CD14-positive monocyte (primary cell): Measurements from ENCODE around the gene GLCCI1. TPM values are rescaled to one million over a fixed set of nuclear protein-coding genes. Genes with fewer than 3 reads are reported as not detected.

ENCODE experiments used
- DNase-seq, 3 donors: peaks; one replicate each; pipeline ENCODE4 v3.0.0-alpha.2; 2011 to 2022
- H2AFZ ChIP-seq: 2 replicates; pipeline ENCODE4 v1.6.0; 2012; ENCODE audit warnings: mild to moderate bottlenecking, low read depth, low read length, inconsistent platforms; ENCODE audit not compliant: insufficient read depth, poor library complexity, severe bottlenecking
- H3K27ac ChIP-seq, 2 donors: 1 replicate in 1 of 2; 2 replicates in 1 of 2; pipeline ENCODE4 v1.5.1; 2012 to 2013; ENCODE audit warnings: low read length in 2 of 2, control low read depth in 1 of 2, inconsistent platforms in 1 of 2, low read depth in 1 of 2, mild to moderate bottlenecking in 1 of 2
- H3K27me3 ChIP-seq, 2 donors: one replicate each; pipeline versions ENCODE4 v1.6.0 to v1.6.1; 2011 to 2013; ENCODE audit warnings: low read length in 2 of 2; ENCODE audit not compliant: control insufficient read depth in 2 of 2, insufficient read depth in 2 of 2
- H3K36me3 ChIP-seq, 2 donors: replicated peaks in 1 of 2; 1 replicate in 1 of 2; 2 replicates in 1 of 2; pipeline versions ENCODE4 v1.5.1 to v1.6.1; 2012 to 2013; ENCODE audit warnings: low read length in 2 of 2, control low read depth in 1 of 2, inconsistent platforms in 1 of 2, mild to moderate bottlenecking in 1 of 2; ENCODE audit not compliant: insufficient read depth in 2 of 2, control insufficient read depth in 1 of 2
- H3K4me1 ChIP-seq, 2 donors: 1 replicate in 1 of 2; 2 replicates in 1 of 2; pipeline versions ENCODE4 v1.5.1 to v1.6.1; 2012 to 2013; ENCODE audit warnings: low read length in 2 of 2, control low read depth in 1 of 2, inconsistent platforms in 1 of 2, mild to moderate bottlenecking in 1 of 2, moderate library complexity in 1 of 2; ENCODE audit not compliant: insufficient read depth in 2 of 2, control insufficient read depth in 1 of 2
- H3K4me2 ChIP-seq: replicated peaks from 2 replicates; pipeline ENCODE3; 2012; ENCODE audit warnings: low read length, moderate library complexity, mild to moderate bottlenecking; ENCODE audit not compliant: poor library complexity, severe bottlenecking; ENCODE audit errors: extremely low read depth
- H3K4me3 ChIP-seq, 3 experiments: fragments of 200-600 bp in 1 of 3; sonication (generic) in 1 of 3; replicated peaks in 1 of 3; 1 replicate in 2 of 3; 2 replicates in 1 of 3; pipeline ENCODE4 v1.5.1; 2011 to 2013; ENCODE audit warnings: low read length in 3 of 3, mild to moderate bottlenecking in 3 of 3, control low read depth in 2 of 3, low read depth in 2 of 3, inconsistent platforms in 1 of 3, moderate library complexity in 1 of 3
- H3K79me2 ChIP-seq: 2 replicates; pipeline ENCODE4 v1.6.0; 2012; ENCODE audit warnings: mild to moderate bottlenecking, control low read depth, inconsistent platforms, low read length, moderate library complexity; ENCODE audit not compliant: insufficient read depth
- H3K9ac ChIP-seq: 2 replicates; pipeline ENCODE4 v1.6.0; 2017; ENCODE audit warnings: low read length, mild to moderate bottlenecking; ENCODE audit not compliant: insufficient read depth, poor library complexity, severe bottlenecking
- H3K9me3 ChIP-seq, 2 donors: replicated peaks in 1 of 2; 1 replicate in 1 of 2; 2 replicates in 1 of 2; pipeline versions ENCODE4 v1.5.1 to v1.6.1; 2012 to 2013; ENCODE audit warnings: low read length in 2 of 2, control low read depth in 1 of 2; ENCODE audit not compliant: control insufficient read depth in 1 of 2, insufficient read depth in 1 of 2
- H4K20me1 ChIP-seq: 2 replicates; pipeline ENCODE4 v1.6.0; 2012; ENCODE audit warnings: mild to moderate bottlenecking, low read length, control low read depth, moderate library complexity; ENCODE audit not compliant: insufficient read depth
- H3K27ac Mint-ChIP-seq, 7 donors: one replicate each; pipeline ENCODE4 v1.8.0; 2020; ENCODE audit warnings: mild to moderate bottlenecking in 7 of 7, mixed read lengths in 7 of 7, moderate library complexity in 6 of 7, inconsistent platforms in 2 of 7
- H3K27me3 Mint-ChIP-seq, 3 donors: one replicate each; pipeline ENCODE4 v1.8.0; 2021 to 2022; ENCODE audit warnings: low read depth in 3 of 3, mild to moderate bottlenecking in 3 of 3, mixed read lengths in 3 of 3, moderate library complexity in 3 of 3, inconsistent platforms in 1 of 3
- H3K36me3 Mint-ChIP-seq, 2 donors: one replicate each; pipeline ENCODE4 v1.8.0; 2020; ENCODE audit warnings: mixed read lengths in 2 of 2, inconsistent platforms in 1 of 2, mild to moderate bottlenecking in 1 of 2
- H3K4me1 Mint-ChIP-seq: one replicate; pipeline ENCODE4 v1.8.0; 2020; ENCODE audit warnings: mild to moderate bottlenecking, mixed read lengths
- H3K4me3 Mint-ChIP-seq, 2 donors: one replicate each; pipeline ENCODE4 v1.8.0; 2020; ENCODE audit warnings: mild to moderate bottlenecking in 2 of 2, mixed read lengths in 2 of 2, moderate library complexity in 1 of 2
- H3K9me3 Mint-ChIP-seq, 7 donors: one replicate each; pipeline ENCODE4 v1.8.0; 2020 to 2022; ENCODE audit warnings: mixed read lengths in 7 of 7, mild to moderate bottlenecking in 6 of 7, moderate library complexity in 6 of 7, inconsistent platforms in 2 of 7
- CTCF ChIP-seq: fragments of 200-600 bp; IDR thresholded peaks from one replicate; pipeline ENCODE4 v1.8.0; 2022; ENCODE audit warnings: antibody characterized with exemption, mild to moderate bottlenecking
- WGBS: methylation state at CpG from one replicate; pipeline ENCODE4 v1.1.5; 2013; ENCODE audit warnings: missing lambda C conversion rate; ENCODE audit not compliant: insufficient coverage; 5-methylcytosine and 5-hydroxymethylcytosine counted together
- intact Hi-C, 2 donors: fragments of 100-400 bp; cut with micrococcal nuclease; formaldehyde crosslinking; loops; one replicate each; pipeline versions ENCODE4 v1.15.0 to v1.15.1; 2023
- polyA plus RNA-seq, 3 donors: library from polyadenylated mRNA; depleted of rRNA in 1 of 3; unstranded in 2 of 3; stranded (reverse) in 1 of 3; fragments of 300-500 nt in 2 of 3; fragments of >200 nt in 1 of 3; fragmentation: Illumina TruSeq in 2 of 3; gene quantifications; 1 replicate in 2 of 3; 2 replicates in 1 of 3; pipeline ENCODE4 v1.2.3, GENCODE V29; 2012 to 2021

GLCCI1 gene
- polyA plus RNA-seq, 3 donors, result 0.89 to 2.1 (median 1.1) TPM

GRCh38 chr7:8135417-8135816, 166.8 kb downstream of the GLCCI1 start:
- intact Hi-C loops, result no loop called here
- no CpG with 5 or more reads among the region's 3 CpGs for WGBS
- Mint-ChIP-seq H3K36me3 (peaks cover 2% of the 10 kb centered on the region in 2 donors), H3K9me3 (peaks cover 0 to 1% (median 0%) of the 10 kb centered on the region in 7 donors), H3K4me1 (peaks cover 5% of the 10 kb centered on the region), H3K27ac (no peak overlapping the region), H3K27me3 (peaks cover 0 to 2% (median 0%) of the 10 kb centered on the region in 3 donors), H3K4me3 (no peak overlapping the region)
- H3K9me3 ChIP-seq, result no peaks in the 10 kb centered on the region
- H3K4me1 ChIP-seq, result no peaks in the 10 kb centered on the region
- H3K27ac ChIP-seq, result no peak overlapping the region
- no peaks in the 10 kb centered on the region for H3K27me3 ChIP-seq
- H3K9ac ChIP-seq, result no peak overlapping the region
- no peak overlapping the region for H3K4me3 ChIP-seq
- no peak overlapping the region for H3K4me2 ChIP-seq
- H2AFZ ChIP-seq, result no peak overlapping the region
- no peaks in the 10 kb centered on the region for H4K20me1 ChIP-seq
- no peaks in the 10 kb centered on the region for H3K36me3 ChIP-seq
- H3K79me2 ChIP-seq, result no peaks in the 10 kb centered on the region
- no peak for TF ChIP-seq CTCF
- no peak for DNase-seq

GRCh38 chr7:8136051-8136730, 167.6 kb downstream of the GLCCI1 start:
- Mint-ChIP-seq H3K4me3 (no peak overlapping the region), H3K36me3 (peaks cover 2 to 3% of the 10 kb centered on the region in 2 donors), H3K27ac (no peak overlapping the region), H3K9me3 (peaks cover 0 to 2% (median 0%) of the 10 kb centered on the region in 7 donors), H3K4me1 (peaks cover 5% of the 10 kb centered on the region), H3K27me3 (peaks cover 0 to 2% (median 0%) of the 10 kb centered on the region in 3 donors)
- TF ChIP-seq CTCF, result no peak
- no peak overlapping the region for H2AFZ ChIP-seq
- no peak overlapping the region for H3K9ac ChIP-seq
- no peaks in the 10 kb centered on the region for H3K36me3 ChIP-seq
- H3K4me2 ChIP-seq, result no peak overlapping the region
- 100% methylated on average over 6 of the region's 12 CpGs for whole genome bisulfite sequencing
- H3K9me3 ChIP-seq, result no peaks in the 10 kb centered on the region
- H4K20me1 ChIP-seq, result no peaks in the 10 kb centered on the region
- intact Hi-C loops, result no loop called here
- no peak overlapping the region for H3K4me3 ChIP-seq
- no peaks in the 10 kb centered on the region for H3K79me2 ChIP-seq
- H3K27ac ChIP-seq, result no peak overlapping the region
- H3K4me1 ChIP-seq, result no peaks in the 10 kb centered on the region
- H3K27me3 ChIP-seq, result no peaks in the 10 kb centered on the region
- no peak for DNase-seq
